Astrocyte of the cerebellum (primary cell): ENCODE data around the gene COBLL1.

Source experiments
- DNase-seq: peaks from one replicate; pipeline ENCODE4 v3.0.0-alpha.2; 2011; ENCODE audit warnings: low read depth
- H3K4me3 ChIP-seq: 2 replicates; pipeline ENCODE4 v1.5.1; 2011; ENCODE audit warnings: mild to moderate bottlenecking, low read depth, low read length, moderate library complexity
- in situ Hi-C: cut with HindIII; loops from 2 replicates; pipeline ENCODE4 v1.10.0; 2017; ENCODE audit warnings: low sequenced_read_pairs
- TF ChIP-seq, protein P1 (sequence below): IDR thresholded peaks from 2 replicates; pipeline ENCODE4 v1.5.1; 2012; ENCODE audit warnings: low read length, low read depth, moderate library complexity, mild to moderate bottlenecking; ENCODE audit errors: missing control alignments

The COBLL1 gene

DNA sequence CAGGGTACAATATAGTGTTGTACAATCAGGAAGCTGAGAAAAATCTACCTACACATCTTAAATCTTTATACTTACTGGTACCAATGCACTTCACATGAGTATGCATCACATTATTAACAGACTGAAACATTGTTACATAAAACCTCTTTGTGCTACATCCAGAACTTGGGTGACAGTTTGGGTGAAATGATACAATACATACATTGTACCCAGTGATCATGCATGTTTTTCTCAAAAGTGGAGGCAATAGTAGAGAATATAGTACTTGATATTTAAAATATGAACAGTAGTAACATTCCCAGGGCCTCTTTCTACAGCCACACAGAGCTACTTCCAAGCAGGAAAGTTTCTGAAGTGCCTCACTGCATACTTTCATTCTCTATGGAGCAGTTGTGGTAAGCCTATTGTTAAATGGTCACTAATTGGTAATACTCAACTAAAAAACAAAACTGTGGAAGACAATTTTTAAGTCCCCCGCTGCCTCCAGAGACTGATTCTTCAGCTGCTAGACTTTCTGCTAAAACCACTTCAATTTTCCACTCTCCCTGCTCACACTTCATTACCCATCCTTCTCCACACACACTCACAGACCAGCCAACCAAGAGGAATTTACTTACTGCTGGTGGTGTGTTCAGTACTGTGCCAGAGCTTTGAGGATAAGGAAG lies 197.5 kb downstream of the COBLL1 start:
- DNase-seq: no peak
- no peak overlapping the region for H3K4me3 ChIP-seq
- TF ChIP-seq, protein P1, sequence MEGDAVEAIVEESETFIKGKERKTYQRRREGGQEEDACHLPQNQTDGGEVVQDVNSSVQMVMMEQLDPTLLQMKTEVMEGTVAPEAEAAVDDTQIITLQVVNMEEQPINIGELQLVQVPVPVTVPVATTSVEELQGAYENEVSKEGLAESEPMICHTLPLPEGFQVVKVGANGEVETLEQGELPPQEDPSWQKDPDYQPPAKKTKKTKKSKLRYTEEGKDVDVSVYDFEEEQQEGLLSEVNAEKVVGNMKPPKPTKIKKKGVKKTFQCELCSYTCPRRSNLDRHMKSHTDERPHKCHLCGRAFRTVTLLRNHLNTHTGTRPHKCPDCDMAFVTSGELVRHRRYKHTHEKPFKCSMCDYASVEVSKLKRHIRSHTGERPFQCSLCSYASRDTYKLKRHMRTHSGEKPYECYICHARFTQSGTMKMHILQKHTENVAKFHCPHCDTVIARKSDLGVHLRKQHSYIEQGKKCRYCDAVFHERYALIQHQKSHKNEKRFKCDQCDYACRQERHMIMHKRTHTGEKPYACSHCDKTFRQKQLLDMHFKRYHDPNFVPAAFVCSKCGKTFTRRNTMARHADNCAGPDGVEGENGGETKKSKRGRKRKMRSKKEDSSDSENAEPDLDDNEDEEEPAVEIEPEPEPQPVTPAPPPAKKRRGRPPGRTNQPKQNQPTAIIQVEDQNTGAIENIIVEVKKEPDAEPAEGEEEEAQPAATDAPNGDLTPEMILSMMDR: no peak
- in situ Hi-C loops: no loop called here

DNA sequence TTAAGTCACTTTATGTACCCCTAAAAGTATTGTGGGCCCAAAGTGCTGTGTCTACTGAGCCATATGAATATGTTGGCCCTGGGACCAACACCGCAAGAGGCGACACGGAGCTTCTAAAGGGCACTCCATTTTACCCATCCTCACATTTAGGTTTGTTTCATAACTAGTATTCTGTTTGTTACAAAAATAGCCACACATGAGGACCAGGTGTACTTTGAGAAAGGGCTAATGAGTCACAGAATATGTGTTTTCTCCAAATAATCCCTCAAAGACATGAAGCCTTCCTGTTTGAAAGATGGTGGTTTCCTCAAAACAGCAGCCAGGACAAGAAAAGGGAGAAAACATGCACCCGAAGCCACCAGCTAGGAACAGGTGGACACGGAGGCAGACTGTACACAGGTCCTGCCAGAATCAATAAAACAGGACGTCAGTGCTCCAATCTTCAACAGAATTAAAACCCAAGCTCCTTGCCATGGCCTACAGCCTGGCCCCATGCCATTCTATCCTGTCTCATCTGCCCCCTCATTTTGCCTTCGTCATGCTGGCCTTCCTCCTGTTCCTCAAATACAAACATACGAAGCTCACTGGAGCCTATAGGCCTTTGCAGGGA lies 198.6 kb downstream of the COBLL1 start:
- TF ChIP-seq, protein P1: no peak
- in situ Hi-C loops: no loop called here
- no peak for DNase-seq
- H3K4me3 ChIP-seq: no peak overlapping the region

DNA sequence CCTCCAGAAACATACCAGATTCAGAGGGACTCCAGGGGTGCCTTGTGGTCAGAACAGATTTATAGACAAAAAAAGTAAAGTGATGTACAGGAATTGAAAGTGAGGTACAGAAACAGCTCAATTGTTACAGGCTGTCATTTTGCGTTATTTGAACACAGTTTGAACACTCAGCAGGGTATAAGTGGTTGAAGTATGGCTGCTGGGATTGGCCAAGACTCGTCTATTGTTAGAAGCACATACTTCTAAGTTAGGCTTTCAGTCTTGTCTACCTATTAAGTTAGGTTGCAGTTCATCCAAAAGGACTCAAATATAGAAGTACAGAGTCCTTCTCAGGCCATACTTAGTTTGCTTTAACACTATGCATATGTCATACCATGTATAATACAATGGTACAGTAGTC lies 199.4 kb downstream of the COBLL1 start:
- in situ Hi-C loops: no loop called here
- no peak for DNase-seq
- TF ChIP-seq, protein P1: no peak
- H3K4me3 ChIP-seq: no peak overlapping the region
